HG02610 (cell line): ENCODE data around the gene ACP2.

ENCODE experiments used
- ATAC-seq: cut with Tn5 transposase; IDR thresholded peaks from one replicate; pipeline ENCODE4 v1.9.1; 2021; ENCODE audit warnings: mild to moderate bottlenecking, moderate library complexity; ENCODE audit not compliant: unreplicated experiment

Gene ACP2

GRCh38 chr11:47269002-47269828 is 20.6 kb upstream of the ACP2 start:
- ATAC-seq: peak; percentile 45

- ATAC-seq: no peak
These were observed 19.9 kb upstream of the ACP2 start for GRCh38 chr11:47268448-47269001.

DNA sequence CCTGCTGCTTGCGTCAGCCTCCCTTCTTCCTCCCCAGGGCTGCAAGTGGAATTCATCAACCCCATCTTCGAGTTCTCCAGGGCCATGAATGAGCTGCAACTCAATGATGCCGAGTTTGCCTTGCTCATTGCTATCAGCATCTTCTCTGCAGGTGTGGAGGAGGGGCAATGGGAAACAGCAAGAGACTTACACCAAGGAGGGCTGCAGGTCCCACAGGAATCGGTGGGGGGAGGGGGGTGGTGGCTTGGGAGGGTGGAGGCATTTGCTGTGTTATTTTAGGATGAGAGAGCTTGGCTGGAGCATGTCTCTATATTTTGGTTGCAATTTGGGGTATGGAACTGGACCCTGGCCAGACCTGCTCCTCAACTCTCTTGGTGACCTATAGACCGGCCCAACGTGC is 19.3 kb upstream of the ACP2 start:
- ATAC-seq: no peak

DNA sequence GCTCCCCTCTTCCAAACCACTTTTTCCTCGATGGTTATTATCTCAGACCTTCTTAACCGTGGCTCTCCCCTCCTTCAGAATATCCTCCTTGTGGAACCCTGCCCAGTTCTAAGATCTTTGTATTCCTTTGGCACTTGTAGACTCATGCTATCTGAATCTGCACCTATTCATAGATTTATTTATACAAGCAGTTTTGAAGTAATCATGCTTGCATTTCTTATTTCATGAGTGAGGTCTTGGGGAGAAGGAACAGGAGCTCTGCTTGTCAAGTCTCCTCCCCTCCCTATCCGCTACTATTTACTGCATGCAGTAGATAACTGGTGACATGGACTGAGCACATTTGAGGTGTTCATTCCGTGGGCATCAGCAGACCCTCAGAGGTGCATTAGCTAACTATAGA is 15.9 kb upstream of the ACP2 start:
- ATAC-seq: no peak

DNA sequence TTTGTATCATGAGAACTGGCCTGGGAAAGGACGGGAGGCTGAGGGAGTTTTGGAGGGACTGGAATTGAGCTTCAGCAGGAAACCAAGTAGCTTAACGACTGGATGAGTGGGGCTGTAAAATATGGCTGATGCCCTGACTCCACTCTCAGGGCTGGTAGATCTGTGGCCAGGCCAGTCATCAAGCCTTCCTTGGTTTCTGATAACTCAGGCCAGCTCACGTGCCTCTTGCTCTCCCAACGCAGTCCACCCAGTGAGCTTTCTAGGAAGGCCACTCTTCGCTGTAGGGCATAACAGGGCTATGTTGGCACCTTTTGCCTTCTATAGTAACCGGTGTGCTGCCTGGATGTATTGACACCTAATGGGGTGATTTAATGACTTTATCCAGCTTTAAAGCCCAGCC is 15.5 kb upstream of the ACP2 start:
- no peak for ATAC-seq

DNA sequence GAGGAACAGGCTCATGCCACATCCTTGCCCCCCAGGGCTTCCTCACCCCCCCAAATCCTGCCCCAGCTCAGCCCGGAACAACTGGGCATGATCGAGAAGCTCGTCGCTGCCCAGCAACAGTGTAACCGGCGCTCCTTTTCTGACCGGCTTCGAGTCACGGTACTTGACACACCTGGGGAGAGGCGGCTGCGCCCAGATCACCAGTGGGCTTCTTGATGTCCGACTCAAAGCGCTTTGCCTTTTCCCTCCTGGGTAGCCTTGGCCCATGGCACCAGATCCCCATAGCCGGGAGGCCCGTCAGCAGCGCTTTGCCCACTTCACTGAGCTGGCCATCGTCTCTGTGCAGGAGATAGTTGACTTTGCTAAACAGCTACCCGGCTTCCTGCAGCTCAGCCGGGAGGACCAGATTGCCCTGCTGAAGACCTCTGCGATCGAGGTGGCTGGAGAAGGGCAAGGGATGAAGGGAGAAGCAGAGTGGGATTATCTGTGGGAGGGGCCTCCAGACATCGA is 12.7 kb upstream of the ACP2 start:
- ATAC-seq: no peak

- ATAC-seq: no peak
These were observed 11.8 kb upstream of the ACP2 start for GRCh38 chr11:47260366-47260765.

DNA sequence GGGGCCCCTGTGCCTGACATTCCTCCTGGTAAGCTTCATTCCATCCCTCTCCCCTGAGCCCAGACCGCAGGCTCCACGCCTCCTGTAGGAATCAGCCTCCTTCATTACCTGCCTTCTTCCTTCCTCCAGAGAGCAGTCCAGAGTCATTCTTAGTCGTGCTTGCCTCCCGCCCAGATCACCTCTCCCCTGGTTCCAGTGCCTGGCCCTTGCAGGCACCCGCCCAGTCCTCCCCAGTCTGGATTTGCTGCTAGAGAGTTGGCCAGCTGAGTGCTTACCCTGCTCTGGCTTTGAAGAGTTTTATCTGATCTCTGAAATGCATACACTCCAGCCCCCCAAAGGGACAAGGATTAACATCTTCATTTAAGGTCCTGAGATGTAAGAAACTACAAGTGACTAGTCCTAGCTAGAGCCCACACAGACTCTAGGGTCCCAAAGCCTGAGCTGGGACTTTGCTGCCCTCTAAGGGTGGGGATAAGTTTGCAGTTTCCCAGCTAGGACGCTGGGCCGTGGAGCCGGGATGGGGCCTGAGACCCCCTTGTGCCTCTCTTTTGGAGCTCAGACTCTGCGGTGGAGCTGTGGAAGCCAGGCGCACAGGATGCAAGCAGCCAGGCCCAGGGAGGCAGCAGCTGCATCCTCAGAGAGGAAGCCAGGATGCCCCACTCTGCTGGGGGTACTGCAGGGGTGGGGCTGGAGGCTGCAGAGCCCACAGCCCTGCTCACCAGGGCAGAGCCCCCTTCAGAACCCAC is 10.8 kb upstream of the ACP2 start:
- ATAC-seq: no peak

DNA sequence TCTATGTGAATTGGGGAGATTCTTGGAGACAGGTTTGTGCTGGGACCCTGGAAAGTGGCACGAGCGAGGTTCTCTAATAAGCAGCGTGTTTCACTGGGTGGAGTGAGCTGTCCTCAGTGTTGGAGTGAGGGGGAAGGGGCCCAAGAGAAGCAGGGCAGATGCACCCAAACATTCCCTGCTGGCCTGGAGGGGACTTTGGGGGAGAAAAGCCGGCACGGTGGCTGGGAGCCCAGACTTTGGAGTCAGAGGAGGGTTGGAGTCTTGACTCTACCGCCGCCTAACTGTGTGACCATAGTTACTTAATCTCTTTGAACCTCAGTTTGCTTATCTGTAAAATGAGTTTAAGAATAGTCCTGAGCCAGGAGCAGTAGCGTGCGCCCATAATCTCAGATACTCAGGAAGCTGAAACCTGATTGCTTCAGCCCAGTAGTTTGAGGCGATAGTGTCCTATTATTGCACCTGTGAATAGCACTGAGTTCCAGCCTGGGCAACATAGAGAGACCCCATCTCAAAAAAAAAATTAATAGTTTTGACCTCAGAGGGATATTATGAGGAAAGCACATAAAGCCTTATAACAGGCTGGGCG is 9.8 kb upstream of the ACP2 start:
- ATAC-seq: no peak

DNA sequence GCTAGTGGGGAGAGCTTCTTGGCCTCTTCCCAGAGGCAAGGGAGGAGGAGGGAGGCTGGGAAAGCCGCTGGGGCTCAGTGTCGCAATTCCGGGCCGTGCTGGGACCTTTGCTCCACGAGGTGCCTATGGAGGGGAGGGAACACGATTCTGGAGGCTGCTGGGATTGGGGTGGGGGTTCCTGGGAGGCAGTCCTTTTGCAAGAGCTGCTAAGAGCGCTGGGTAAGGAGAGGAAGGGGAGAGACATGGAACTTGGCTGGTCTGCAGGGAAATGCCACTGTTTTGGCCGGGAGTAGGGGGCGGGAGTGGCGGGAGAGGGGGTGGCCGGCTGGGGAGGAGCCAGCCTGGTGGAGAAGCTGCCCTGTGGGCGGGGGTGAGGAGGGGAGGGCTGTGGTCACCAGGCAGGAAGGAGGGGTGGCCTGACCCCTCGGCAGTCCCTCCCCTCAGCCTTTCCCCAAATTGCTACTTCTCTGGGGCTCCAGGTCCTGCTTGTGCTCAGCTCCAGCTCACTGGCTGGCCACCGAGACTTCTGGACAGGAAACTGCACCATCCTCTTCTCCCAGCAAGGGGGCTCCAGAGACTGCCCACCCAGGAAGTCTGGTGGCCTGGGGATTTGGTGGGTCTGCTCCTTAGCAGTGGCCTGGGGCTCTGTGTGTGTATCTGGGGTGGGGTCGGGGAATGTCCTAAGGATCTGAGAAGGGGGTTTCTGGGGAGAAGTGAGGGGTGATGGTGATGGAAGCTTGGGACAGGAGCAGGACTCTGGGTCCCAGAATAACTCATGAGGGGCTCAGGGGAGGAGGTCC is 9.1 kb upstream of the ACP2 start, which contains the start of gene NR1H3:
TSS of gene NR1H3 (plus strand) at position 480 of the 800 bp plus-strand sequence. CDS start 1,221 bp downstream, outside the sequence.
- ATAC-seq: no peak

- ATAC-seq: no peak
These were observed 8.5 kb upstream of the ACP2 start for GRCh38 chr11:47257177-47257516.

DNA sequence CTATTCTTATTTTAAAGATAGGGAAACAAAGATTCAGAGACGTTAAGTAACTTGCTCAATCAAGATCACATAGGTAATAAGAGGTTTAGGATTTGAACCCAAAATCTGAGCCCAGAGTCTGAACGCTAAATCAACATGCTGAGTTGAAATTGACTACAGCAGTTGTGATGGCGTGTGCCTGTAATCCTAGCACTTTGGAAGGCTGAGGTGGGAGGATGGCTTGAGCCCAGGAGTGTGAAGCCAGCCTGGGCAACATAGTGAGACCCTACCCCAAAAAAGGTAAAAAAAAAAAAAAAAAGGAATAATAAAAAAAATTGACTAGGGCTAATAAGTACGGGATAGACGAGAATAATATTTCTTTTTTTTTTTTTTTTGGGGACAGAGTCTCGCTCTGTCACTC is 7.8 kb upstream of the ACP2 start:
- no peak for ATAC-seq

GRCh38 chr11:47254386-47254785 is 5.8 kb upstream of the ACP2 start:
- no peak for ATAC-seq

DNA sequence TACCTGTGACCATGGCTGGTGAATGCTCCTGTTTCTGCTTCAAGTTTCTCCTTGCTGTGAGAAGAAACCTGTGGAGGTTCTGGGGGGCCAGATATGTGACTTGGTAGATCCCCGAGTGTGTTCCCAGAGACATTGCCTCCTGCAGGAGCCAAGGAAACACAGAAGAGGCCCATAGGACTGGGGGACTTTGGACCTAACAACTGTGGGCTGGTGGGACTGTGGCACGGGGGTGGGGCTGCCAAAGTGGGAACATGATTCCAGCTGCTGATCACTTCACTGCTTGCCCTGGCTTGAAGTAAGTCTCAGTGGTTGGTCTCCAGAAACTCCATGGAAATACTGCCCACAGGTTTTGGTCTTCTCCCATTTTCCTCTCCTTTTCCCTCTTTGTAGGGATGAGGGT is 5.0 kb upstream of the ACP2 start:
- no peak for ATAC-seq

GRCh38 chr11:47251751-47252150 is 3.1 kb upstream of the ACP2 start:
- no peak for ATAC-seq

DNA sequence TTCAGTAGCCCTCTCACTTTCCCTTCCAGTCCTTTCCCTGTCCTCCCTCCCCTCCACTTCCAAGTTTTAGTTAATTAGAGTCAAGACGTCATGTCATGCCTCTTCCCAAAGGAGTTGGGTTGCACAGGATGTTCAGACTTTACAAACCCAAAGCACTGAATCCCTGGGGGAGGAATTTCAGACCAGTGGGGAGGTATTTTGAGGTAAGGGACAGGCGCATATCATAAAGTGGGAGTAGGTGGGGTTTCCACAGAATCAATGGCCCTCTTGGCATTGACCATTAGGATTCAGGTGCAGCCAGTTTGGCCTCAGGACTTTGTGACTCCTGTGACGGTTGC is 733 bp upstream of the ACP2 start:
- no peak for ATAC-seq

DNA sequence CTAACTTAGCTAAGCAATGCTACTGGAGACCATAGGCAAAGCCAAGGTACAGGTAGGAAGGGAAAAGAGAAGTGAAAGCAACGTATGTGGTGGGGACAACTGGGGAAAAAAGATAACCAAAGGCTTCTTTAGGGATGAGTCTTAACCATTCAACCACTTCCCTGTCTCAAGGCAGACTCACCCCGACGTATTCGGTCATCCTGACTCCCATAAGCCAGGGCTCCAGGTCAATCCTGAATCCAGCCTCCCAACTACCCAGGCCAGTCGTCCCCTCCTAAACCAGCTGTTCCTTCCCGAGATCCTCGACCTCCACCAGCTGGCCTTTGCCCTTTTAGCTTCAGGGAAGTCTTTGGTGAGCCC is 330 bp downstream of the ACP2 start:
- ATAC-seq: peak; percentile 39

DNA sequence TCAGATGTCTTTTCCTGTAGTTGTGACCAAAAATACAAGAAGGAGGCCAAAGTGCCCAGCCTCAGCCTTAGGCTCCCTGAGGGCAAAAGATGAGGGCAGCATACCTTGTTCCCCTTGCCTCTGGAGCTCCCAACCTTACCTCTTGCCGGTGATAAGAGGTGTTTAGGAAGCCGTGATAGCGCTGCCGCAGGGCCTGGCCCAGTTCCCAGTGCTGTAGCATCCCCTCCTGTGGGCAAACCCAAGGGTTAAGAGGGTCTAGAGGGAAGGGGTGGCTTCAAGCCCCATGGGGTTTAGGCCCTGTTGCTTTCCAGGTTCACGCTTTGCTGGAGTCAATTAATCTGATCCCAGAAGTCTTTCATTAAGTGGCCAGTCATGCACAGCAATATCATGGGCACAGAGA is 1.1 kb downstream of the ACP2 start:
- no peak for ATAC-seq

GRCh38 chr11:47245611-47246357 is 2.8 kb downstream of the ACP2 start:
- no peak for ATAC-seq
